CD4-positive, alpha-beta T cell treated with Interleukin-17A for 4 hours (primary cell): ENCODE measurements around the gene AKAP8L.
"Not testable (repeated sequence)": the region's sequence is repeated elsewhere in the genome, so short reads cannot be mapped to it uniquely, and the experiment has no call there.

Source experiments
- DNase-seq: peaks from one replicate; pipeline ENCODE4 v3.0.0-alpha.2; 2020; ENCODE audit warnings: mixed read lengths

The AKAP8L gene

GRCh38 chr19:15412832-15413231 lies 6.0 kb downstream of the AKAP8L start:
- DNase-seq = no peak

GRCh38 chr19:15411351-15411750 lies 7.4 kb downstream of the AKAP8L start:
- not testable (repeated sequence) for DNase-seq

- no peak for DNase-seq
These were observed 14.0 kb downstream of the AKAP8L start for GRCh38 chr19:15404780-15405211.

GRCh38 chr19:15404097-15404779 lies 14.6 kb downstream of the AKAP8L start:
- DNase-seq = no peak

GRCh38 chr19:15403151-15403531 lies 15.6 kb downstream of the AKAP8L start:
- no peak for DNase-seq

GRCh38 chr19:15402411-15403150 lies 16.2 kb downstream of the AKAP8L start:
- DNase-seq = no peak

- no peak for DNase-seq
These were observed 17.4 kb downstream of the AKAP8L start for GRCh38 chr19:15401397-15401710.

GRCh38 chr19:15400521-15401396 lies 18.0 kb downstream of the AKAP8L start:
- no peak for DNase-seq

- DNase-seq = no peak
These were observed 19.2 kb downstream of the AKAP8L start for GRCh38 chr19:15399635-15400034.

GRCh38 chr19:15399234-15399515 lies 19.6 kb downstream of the AKAP8L start:
- DNase-seq = no peak

- no peak for DNase-seq
These were observed 20.1 kb downstream of the AKAP8L start for GRCh38 chr19:15398501-15399233.

GRCh38 chr19:15397782-15398181 lies 21.0 kb downstream of the AKAP8L start:
- DNase-seq = no peak

- no peak for DNase-seq
These were observed 21.6 kb downstream of the AKAP8L start for GRCh38 chr19:15397236-15397635.

- DNase-seq = no peak
These were observed 22.4 kb downstream of the AKAP8L start for GRCh38 chr19:15396436-15396835.

- DNase-seq = not testable (repeated sequence)
These were observed 23.5 kb downstream of the AKAP8L start for GRCh38 chr19:15395251-15395650.

- DNase-seq = no peak
These were observed 24.4 kb downstream of the AKAP8L start for GRCh38 chr19:15394426-15394825.

- no peak for DNase-seq
These were observed 24.8 kb downstream of the AKAP8L start for GRCh38 chr19:15393963-15394362.

- DNase-seq = no peak
These were observed 28.0 kb downstream of the AKAP8L start for GRCh38 chr19:15390814-15391213.

- no peak for DNase-seq
These were observed 36.9 kb downstream of the AKAP8L start for GRCh38 chr19:15381864-15382263.

- no peak for DNase-seq
These were observed 37.4 kb downstream of the AKAP8L start for GRCh38 chr19:15381429-15381828.

- no peak for DNase-seq
These were observed 38.7 kb downstream of the AKAP8L start for GRCh38 chr19:15379999-15380647.
